OCI-LY7 (cell line): ENCODE data around the gene IKZF3. TPM values are rescaled to one million over a fixed set of nuclear protein-coding genes. Genes with fewer than 3 reads are reported as not detected.
"Not testable (repeated sequence)": the region's sequence is repeated elsewhere in the genome, so short reads cannot be mapped to it uniquely, and the experiment has no call there.

Source experiments
- BruUV-seq: library from RNA; stranded (reverse); fragments of 400-500 nt; replicated peaks from 2 replicates; lab custom pipeline; 2021; lab: Mats Ljungman, UMichigan
- CTCF ChIA-PET: fragments of 300-600 bp; sonication (Branson Sonifier 250); formaldehyde crosslinking; loops from one replicate; lab custom pipeline; 2022; ENCODE audit warnings: antibody characterized with exemption; ENCODE audit not compliant: unreplicated experiment; lab: Charles Lee
- POLR2A ChIA-PET: fragments of 300-600 bp; sonication (Branson Sonifier 250); formaldehyde crosslinking; loops from one replicate; lab custom pipeline; 2022; ENCODE audit warnings: antibody characterized with exemption; lab: Charles Lee
- DNase-seq: peaks from one replicate; pipeline ENCODE4 v3.0.0-alpha.2; 2015; ENCODE audit warnings: low spot score
- H2AFZ ChIP-seq: fragments of 200-600 bp; sonication (generic), shearing (Covaris generic); 2 replicates; pipeline ENCODE4 v1.6.1; 2014; ENCODE audit warnings: mild to moderate bottlenecking, antibody characterized with exemption, low read length, moderate library complexity
- H3K27ac ChIP-seq: fragments of 200-600 bp; sonication (generic); 2 replicates; pipeline ENCODE4 v1.5.1; 2014; ENCODE audit warnings: mixed run types, low read depth, mild to moderate bottlenecking, moderate library complexity, low read length, inconsistent platforms; ENCODE audit not compliant: poor library complexity, severe bottlenecking
- H3K36me3 ChIP-seq: fragments of 200-600 bp; sonication (generic); 2 replicates; pipeline ENCODE4 v1.6.1; 2014; ENCODE audit warnings: mild to moderate bottlenecking, antibody characterized with exemption, low read length, moderate library complexity, mixed read lengths; ENCODE audit not compliant: insufficient read depth
- H3K4me1 ChIP-seq: fragments of 200-600 bp; sonication (generic); 2 replicates; pipeline ENCODE4 v1.5.1; 2014; ENCODE audit warnings: mild to moderate bottlenecking, low read length; ENCODE audit not compliant: insufficient read depth, poor library complexity, severe bottlenecking
- H3K4me2 ChIP-seq: fragments of 200-600 bp; sonication (generic); 2 replicates; pipeline ENCODE4 v1.6.1; 2014; ENCODE audit warnings: mild to moderate bottlenecking, low read length
- H3K4me3 ChIP-seq: fragments of 200-600 bp; sonication (generic); 2 replicates; pipeline ENCODE4 v1.5.1; 2014; ENCODE audit warnings: mild to moderate bottlenecking, low read depth, low read length; ENCODE audit not compliant: poor library complexity, severe bottlenecking
- H3K79me2 ChIP-seq: fragments of 200-600 bp; sonication (generic); 2 replicates; pipeline ENCODE4 v1.6.1; 2016; ENCODE audit warnings: low read depth, mild to moderate bottlenecking, low read length, moderate library complexity, mixed read lengths; ENCODE audit not compliant: insufficient read depth
- H3K9me2 ChIP-seq: fragments of 200-600 bp; sonication (generic); 2 replicates; pipeline ENCODE4 v1.6.1; 2016; ENCODE audit warnings: mild to moderate bottlenecking, low read length, mixed read lengths; ENCODE audit not compliant: insufficient read depth
- H3K9me3 ChIP-seq: fragments of 200-600 bp; sonication (generic); 2 replicates; pipeline ENCODE4 v1.6.1; 2014; ENCODE audit warnings: mild to moderate bottlenecking, mixed run types, low read length, mixed read lengths
- H4K20me1 ChIP-seq: fragments of 200-600 bp; sonication (generic); 2 replicates; pipeline ENCODE4 v1.6.1; 2014; ENCODE audit warnings: mild to moderate bottlenecking, antibody characterized with exemption, low read length, moderate library complexity, mixed read lengths; ENCODE audit not compliant: insufficient read depth
- EZH2phosphoT487 ChIP-seq: fragments of 200-600 bp; sonication (generic); IDR thresholded peaks from 2 replicates; pipeline ENCODE4 v1.6.1; 2018; ENCODE audit warnings: low read depth, borderline replicate concordance, mild to moderate bottlenecking, mixed run types, antibody characterized with exemption, low read length, moderate library complexity, mixed read lengths
- intact Hi-C: fragments of 100-400 bp; cut with micrococcal nuclease; formaldehyde crosslinking; loops from one replicate; pipeline ENCODE4 v1.10.0; 2022; ENCODE audit not compliant: unreplicated experiment
- total RNA-seq, 2 experiments: library from RNA; depleted of rRNA in 1 of 2; stranded (reverse); fragments of >200 nt in 1 of 2; shearing (Covaris generic) in 1 of 2; gene quantifications; 2 replicates each; pipeline ENCODE4 v1.2.3, GENCODE V29; 2014 to 2022
- TF ChIP-seq, protein P1 (sequence below): fragments of 200-600 bp; sonication (generic); conservative IDR thresholded peaks from 2 replicates; pipeline ENCODE4 v1.5.1; 2014; ENCODE audit warnings: mild to moderate bottlenecking, antibody characterized with exemption, low read length, moderate library complexity, mixed read lengths

IKZF3 gene
- total RNA-seq, 2 experiments from 2014 or later, result 54.7 to 134 TPM

DNA sequence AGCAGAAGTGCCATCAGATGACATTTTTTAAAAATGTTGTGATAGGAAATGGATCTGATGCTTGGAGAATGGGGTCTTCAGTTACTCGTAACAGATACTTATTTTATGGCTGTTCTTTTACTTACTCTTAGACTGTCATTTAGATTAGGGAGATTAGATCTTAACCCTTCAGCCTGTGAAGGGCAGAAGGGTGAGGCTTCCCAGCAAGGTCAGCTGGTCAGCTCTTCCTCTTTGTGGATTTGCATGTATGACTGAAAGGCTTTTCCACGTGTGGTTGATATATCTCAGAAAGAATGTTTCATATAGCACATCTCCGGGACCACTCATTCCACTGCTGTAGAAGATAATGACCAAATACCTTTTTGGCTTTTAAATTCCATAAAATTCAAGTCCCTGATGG lies 98.9 kb downstream of the IKZF3 start:
- Histone ChIP-seq H3K79me2 (peaks cover 81% of the 10 kb centered on the region), H3K27ac (peak overlapping the region; percentile 7), H3K4me1 (peaks cover 53% of the 10 kb centered on the region), H3K36me3 (peaks cover 97% of the 10 kb centered on the region), H2AFZ (no peak overlapping the region), H3K4me2 (no peak overlapping the region), H3K4me3 (no peak overlapping the region), H3K9me3 (no peaks in the 10 kb centered on the region), H3K9me2 (no peaks in the 10 kb centered on the region), H4K20me1 (peaks cover 8% of the 10 kb centered on the region; the same call in 1 of the 2 replicates)
- intact Hi-C loops, result no loop called here
- BruUV-seq, result no TSS peak
- CTCF ChIA-PET, result no interaction called here
- TF ChIP-seq, protein P1, sequence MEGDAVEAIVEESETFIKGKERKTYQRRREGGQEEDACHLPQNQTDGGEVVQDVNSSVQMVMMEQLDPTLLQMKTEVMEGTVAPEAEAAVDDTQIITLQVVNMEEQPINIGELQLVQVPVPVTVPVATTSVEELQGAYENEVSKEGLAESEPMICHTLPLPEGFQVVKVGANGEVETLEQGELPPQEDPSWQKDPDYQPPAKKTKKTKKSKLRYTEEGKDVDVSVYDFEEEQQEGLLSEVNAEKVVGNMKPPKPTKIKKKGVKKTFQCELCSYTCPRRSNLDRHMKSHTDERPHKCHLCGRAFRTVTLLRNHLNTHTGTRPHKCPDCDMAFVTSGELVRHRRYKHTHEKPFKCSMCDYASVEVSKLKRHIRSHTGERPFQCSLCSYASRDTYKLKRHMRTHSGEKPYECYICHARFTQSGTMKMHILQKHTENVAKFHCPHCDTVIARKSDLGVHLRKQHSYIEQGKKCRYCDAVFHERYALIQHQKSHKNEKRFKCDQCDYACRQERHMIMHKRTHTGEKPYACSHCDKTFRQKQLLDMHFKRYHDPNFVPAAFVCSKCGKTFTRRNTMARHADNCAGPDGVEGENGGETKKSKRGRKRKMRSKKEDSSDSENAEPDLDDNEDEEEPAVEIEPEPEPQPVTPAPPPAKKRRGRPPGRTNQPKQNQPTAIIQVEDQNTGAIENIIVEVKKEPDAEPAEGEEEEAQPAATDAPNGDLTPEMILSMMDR, result no peak
- TF ChIP-seq EZH2phosphoT487, result no peak
- no peak for DNase-seq
- POLR2A ChIA-PET, result interaction anchor here (0.6 to 2.1 kb wide), 5 partner anchors 10 to 284 kb away, joined by 3 to 10 read pairs (median 4); no protein-coding TSS in a partner anchor

DNA sequence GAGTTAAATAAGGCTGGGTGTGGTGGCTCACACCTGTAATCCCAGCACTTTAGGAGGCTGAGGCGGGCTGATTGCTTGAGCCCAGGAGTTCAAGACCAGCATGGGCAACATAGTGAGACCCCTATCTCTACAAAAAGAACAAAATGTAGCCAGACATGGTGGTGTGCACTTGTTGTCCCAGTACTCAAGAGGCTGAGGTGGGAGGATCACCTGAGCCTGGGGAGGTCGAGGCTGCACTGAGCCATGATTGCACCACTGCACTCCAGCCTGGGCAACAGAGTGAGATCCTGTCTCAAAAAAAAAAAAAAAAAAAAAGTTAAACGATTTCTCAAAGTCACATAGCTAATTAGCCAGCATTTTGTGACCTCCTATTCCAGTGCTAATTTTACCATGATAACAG lies 99.9 kb downstream of the IKZF3 start:
- Histone ChIP-seq H3K79me2 (peaks cover 78% of the 10 kb centered on the region), H3K36me3 (peaks cover 91% of the 10 kb centered on the region), H3K4me1 (peaks cover 52% of the 10 kb centered on the region)
- H4K20me1 ChIP-seq, H3K9me2 ChIP-seq, intact Hi-C loops, H3K4me2 ChIP-seq, H3K4me3 ChIP-seq, BruUV-seq, H3K9me3 ChIP-seq, DNase-seq, CTCF ChIA-PET, H3K27ac ChIP-seq, H2AFZ ChIP-seq: not testable (repeated sequence)
- POLR2A ChIA-PET, result interaction anchor here (1.0 to 2.1 kb wide), 2 partner anchors 11 to 16 kb away, joined by 3 to 10 read pairs; no protein-coding TSS in a partner anchor

DNA sequence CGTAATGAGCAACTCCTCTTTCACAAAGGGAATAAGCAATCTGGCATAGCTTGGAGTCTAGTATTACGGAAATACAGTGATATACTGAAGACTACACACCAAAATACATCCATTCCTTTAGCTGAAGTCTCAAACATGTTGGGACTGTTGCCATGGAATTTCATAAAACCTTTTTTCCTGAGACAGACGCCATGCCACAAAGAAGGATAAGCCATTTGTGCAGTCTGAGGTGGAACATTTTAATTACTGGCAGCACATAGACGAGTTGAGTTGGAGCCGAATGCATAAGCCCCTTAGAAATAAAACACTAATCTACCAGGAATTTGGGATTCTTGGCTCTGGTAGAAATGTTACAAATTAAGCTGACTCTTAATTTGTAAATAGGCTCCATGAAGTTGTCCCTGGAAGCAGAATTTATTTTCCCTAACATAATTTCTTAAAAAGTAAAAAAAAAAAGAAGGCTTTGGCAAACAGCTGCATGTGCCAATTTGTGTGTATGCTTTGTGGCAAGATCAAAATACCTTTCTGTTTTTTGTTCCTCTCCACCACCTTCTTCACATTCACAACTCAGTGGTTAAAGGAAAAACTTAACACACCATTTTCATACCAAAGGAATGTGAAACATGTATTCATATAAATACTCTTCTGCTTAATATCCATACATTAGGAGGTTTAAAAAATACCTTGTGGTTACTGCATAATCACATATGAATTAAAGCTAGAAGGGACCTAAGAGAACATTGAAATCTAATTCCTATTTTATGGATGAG lies 100.9 kb downstream of the IKZF3 start:
- no peak overlapping the region for H3K27ac ChIP-seq
- H3K4me3 ChIP-seq, result no peak overlapping the region
- TSS peak; percentile 29 for BruUV-seq
- peaks cover 8% of the 10 kb centered on the region; the same call in 1 of the 2 replicates for H4K20me1 ChIP-seq
- no peak for DNase-seq
- no peaks in the 10 kb centered on the region for H3K9me3 ChIP-seq
- intact Hi-C loops, result no loop called here
- peaks cover 52% of the 10 kb centered on the region for H3K4me1 ChIP-seq
- CTCF ChIA-PET, result no interaction called here
- POLR2A ChIA-PET, result interaction anchor here (0.9 to 2.1 kb wide), 3 partner anchors 12 to 17 kb away, joined by 3 to 10 read pairs (median 3); no protein-coding TSS in a partner anchor
- no peaks in the 10 kb centered on the region for H3K9me2 ChIP-seq
- no peak for TF ChIP-seq EZH2phosphoT487
- TF ChIP-seq, protein P1, result no peak
- H3K79me2 ChIP-seq, result peaks cover 78% of the 10 kb centered on the region; the same call in 1 of the 2 replicates
- H3K36me3 ChIP-seq, result peaks cover 86% of the 10 kb centered on the region
- no peak overlapping the region for H2AFZ ChIP-seq
- no peak overlapping the region for H3K4me2 ChIP-seq
